Measurements from ENCODE around the gene TMEM30B. TPM values are rescaled to one million over a fixed set of nuclear protein-coding genes. Genes with fewer than 3 reads are reported as not detected.
"Not testable (repeated sequence)": the region's sequence is repeated elsewhere in the genome, so short reads cannot be mapped to it uniquely, and the experiment has no call there.

Gene TMEM30B
- polyA plus RNA-seq, 1 donor, result 36.6 TPM

- H3K36me3 ChIP-seq (ENCODE audit: control insufficient read depth, insufficient read depth, low read length), result no peaks in the 10 kb centered on the region
- H3K4me3 ChIP-seq (ENCODE audit: low read length), result no peak overlapping the region
- H3K27ac ChIP-seq (ENCODE audit: low read length), result no peak overlapping the region
- H3K4me1 ChIP-seq (ENCODE audit: control insufficient read depth, insufficient read depth, low read length), result no peaks in the 10 kb centered on the region
- peaks cover 6% of the 10 kb centered on the region for H3K9me3 ChIP-seq (ENCODE audit: control insufficient read depth, low read depth, low read length)
- H3K27me3 ChIP-seq (ENCODE audit: control insufficient read depth, insufficient read depth, low read length), result no peaks in the 10 kb centered on the region
- no peak for DNase-seq
- WGBS (ENCODE audit: insufficient coverage, low lambda C conversion rate), result no CpG with 5 or more reads among the region's 8 CpGs
These were observed 40.9 kb downstream of the TMEM30B start for GRCh38 chr14:61240206-61240605.

- not testable (repeated sequence) for H3K36me3 ChIP-seq (ENCODE audit: control insufficient read depth, insufficient read depth, low read length); H3K4me3 ChIP-seq (ENCODE audit: low read length); DNase-seq; H3K27ac ChIP-seq (ENCODE audit: low read length); H3K9me3 ChIP-seq (ENCODE audit: control insufficient read depth, low read depth, low read length); H3K27me3 ChIP-seq (ENCODE audit: control insufficient read depth, insufficient read depth, low read length); H3K4me1 ChIP-seq (ENCODE audit: control insufficient read depth, insufficient read depth, low read length)
- no CpG with 5 or more reads among the region's 10 CpGs for WGBS (ENCODE audit: insufficient coverage, low lambda C conversion rate)
These were observed 41.9 kb downstream of the TMEM30B start for GRCh38 chr14:61239285-61239684.

- Histone ChIP-seq H3K9me3 (ENCODE audit: control insufficient read depth, low read depth, low read length) (peaks cover 6% of the 10 kb centered on the region), H3K4me3 (ENCODE audit: low read length) (no peak overlapping the region), H3K27me3 (ENCODE audit: control insufficient read depth, insufficient read depth, low read length) (no peaks in the 10 kb centered on the region), H3K27ac (ENCODE audit: low read length) (no peak overlapping the region), H3K4me1 (ENCODE audit: control insufficient read depth, insufficient read depth, low read length) (no peaks in the 10 kb centered on the region), H3K36me3 (ENCODE audit: control insufficient read depth, insufficient read depth, low read length) (no peaks in the 10 kb centered on the region)
- WGBS (ENCODE audit: insufficient coverage, low lambda C conversion rate), result 71% methylated on average over 5 of the region's 7 CpGs
- DNase-seq, result no peak
These were observed 42.4 kb downstream of the TMEM30B start for GRCh38 chr14:61238611-61239245.

- WGBS (ENCODE audit: insufficient coverage, low lambda C conversion rate), result no CpG with 5 or more reads among the region's 2 CpGs
- H3K27ac ChIP-seq (ENCODE audit: low read length), result no peak overlapping the region
- no peak for DNase-seq
- H3K9me3 ChIP-seq (ENCODE audit: control insufficient read depth, low read depth, low read length), result no peaks in the 10 kb centered on the region
- H3K4me1 ChIP-seq (ENCODE audit: control insufficient read depth, insufficient read depth, low read length), result no peaks in the 10 kb centered on the region
- H3K36me3 ChIP-seq (ENCODE audit: control insufficient read depth, insufficient read depth, low read length), result no peaks in the 10 kb centered on the region
- peaks cover 4% of the 10 kb centered on the region for H3K27me3 ChIP-seq (ENCODE audit: control insufficient read depth, insufficient read depth, low read length)
- H3K4me3 ChIP-seq (ENCODE audit: low read length), result no peak overlapping the region
These were observed 46.8 kb downstream of the TMEM30B start for GRCh38 chr14:61234215-61234916.

- Histone ChIP-seq H3K9me3 (ENCODE audit: control insufficient read depth, low read depth, low read length) (no peaks in the 10 kb centered on the region), H3K36me3 (ENCODE audit: control insufficient read depth, insufficient read depth, low read length) (no peaks in the 10 kb centered on the region), H3K4me3 (ENCODE audit: low read length) (no peak overlapping the region), H3K4me1 (ENCODE audit: control insufficient read depth, insufficient read depth, low read length) (no peaks in the 10 kb centered on the region), H3K27me3 (ENCODE audit: control insufficient read depth, insufficient read depth, low read length) (peaks cover 4% of the 10 kb centered on the region), H3K27ac (ENCODE audit: low read length) (no peak overlapping the region)
- DNase-seq, result no peak
- 80% methylated on average over 1 of the region's 3 CpGs for WGBS (ENCODE audit: insufficient coverage, low lambda C conversion rate)
These were observed 47.6 kb downstream of the TMEM30B start for GRCh38 chr14:61233436-61233956.

GRCh38 chr14:61231810-61232209 lies 49.3 kb downstream of the TMEM30B start:
- no peak for DNase-seq
- Histone ChIP-seq H3K4me3 (ENCODE audit: low read length) (no peak overlapping the region), H3K27ac (ENCODE audit: low read length) (no peak overlapping the region), H3K4me1 (ENCODE audit: control insufficient read depth, insufficient read depth, low read length) (no peaks in the 10 kb centered on the region), H3K9me3 (ENCODE audit: control insufficient read depth, low read depth, low read length) (no peaks in the 10 kb centered on the region), H3K27me3 (ENCODE audit: control insufficient read depth, insufficient read depth, low read length) (peaks cover 7% of the 10 kb centered on the region), H3K36me3 (ENCODE audit: control insufficient read depth, insufficient read depth, low read length) (no peaks in the 10 kb centered on the region)
- WGBS (ENCODE audit: insufficient coverage, low lambda C conversion rate), result 80% methylated on average over 1 of the region's 4 CpGs

- Histone ChIP-seq H3K4me1 (ENCODE audit: control insufficient read depth, insufficient read depth, low read length) (no peaks in the 10 kb centered on the region), H3K4me3 (ENCODE audit: low read length) (no peak overlapping the region), H3K36me3 (ENCODE audit: control insufficient read depth, insufficient read depth, low read length) (no peaks in the 10 kb centered on the region), H3K27me3 (ENCODE audit: control insufficient read depth, insufficient read depth, low read length) (peaks cover 7% of the 10 kb centered on the region), H3K9me3 (ENCODE audit: control insufficient read depth, low read depth, low read length) (no peaks in the 10 kb centered on the region), H3K27ac (ENCODE audit: low read length) (no peak overlapping the region)
- 71% methylated on average over 1 of the region's 4 CpGs for WGBS (ENCODE audit: insufficient coverage, low lambda C conversion rate)
- DNase-seq, result no peak
These were observed 51.2 kb downstream of the TMEM30B start for GRCh38 chr14:61229981-61230380.

- Histone ChIP-seq H3K27ac (ENCODE audit: low read length) (no peak overlapping the region), H3K9me3 (ENCODE audit: control insufficient read depth, low read depth, low read length) (no peaks in the 10 kb centered on the region), H3K4me1 (ENCODE audit: control insufficient read depth, insufficient read depth, low read length) (no peaks in the 10 kb centered on the region), H3K4me3 (ENCODE audit: low read length) (no peak overlapping the region), H3K27me3 (ENCODE audit: control insufficient read depth, insufficient read depth, low read length) (peaks cover 7% of the 10 kb centered on the region), H3K36me3 (ENCODE audit: control insufficient read depth, insufficient read depth, low read length) (no peaks in the 10 kb centered on the region)
- no CpG with 5 or more reads among the region's 6 CpGs for WGBS (ENCODE audit: insufficient coverage, low lambda C conversion rate)
- no peak for DNase-seq
These were observed 51.7 kb downstream of the TMEM30B start for GRCh38 chr14:61229475-61229888.

GRCh38 chr14:61227884-61228591 lies 53.1 kb downstream of the TMEM30B start:
- Histone ChIP-seq H3K9me3 (ENCODE audit: control insufficient read depth, low read depth, low read length) (no peaks in the 10 kb centered on the region), H3K4me1 (ENCODE audit: control insufficient read depth, insufficient read depth, low read length) (no peaks in the 10 kb centered on the region), H3K27ac (ENCODE audit: low read length) (no peak overlapping the region), H3K27me3 (ENCODE audit: control insufficient read depth, insufficient read depth, low read length) (peaks cover 7% of the 10 kb centered on the region), H3K4me3 (ENCODE audit: low read length) (no peak overlapping the region), H3K36me3 (ENCODE audit: control insufficient read depth, insufficient read depth, low read length) (no peaks in the 10 kb centered on the region)
- 69% methylated on average over 4 of the region's 6 CpGs for WGBS (ENCODE audit: insufficient coverage, low lambda C conversion rate)
- DNase-seq, result no peak
